B cell (primary cell): ENCODE results near the gene TSC2. TPM values are rescaled to one million over a fixed set of nuclear protein-coding genes. Genes with fewer than 3 reads are reported as not detected.

Source experiments
- ATAC-seq: fragments of 200-7000 bp; cut with Tn5 transposase; one replicate; pipeline ENCODE4 v1.10.0; 2021; ENCODE audit warnings: low read depth, mild to moderate bottlenecking, moderate number of reproducible peaks, moderate library complexity
- CTCF ChIA-PET: fragments of 350-600 bp; sonication (Branson Sonifier 250); formaldehyde crosslinking; loops from one replicate; lab custom pipeline; 2021; ENCODE audit warnings: antibody characterized with exemption, inconsistent platforms; lab: Charles Lee
- POLR2A ChIA-PET: fragments of 350-600 bp; sonication (Branson Sonifier 250); formaldehyde crosslinking; loops from one replicate; lab custom pipeline; 2021; ENCODE audit warnings: antibody characterized with exemption; lab: Charles Lee
- DNase-seq: peaks from one replicate; pipeline ENCODE4 v3.0.0; 2013
- H2AFZ ChIP-seq: 2 replicates; pipeline ENCODE4 v1.6.1; 2012; ENCODE audit warnings: mild to moderate bottlenecking, low read depth, low read length; ENCODE audit not compliant: insufficient read depth, poor library complexity, severe bottlenecking
- H3K27ac ChIP-seq, 2 donors: 1 replicate in 1 of 2; 2 replicates in 1 of 2; pipeline ENCODE4 v1.5.1; 2012 to 2013; ENCODE audit warnings: low read length in 2 of 2, mild to moderate bottlenecking in 2 of 2, moderate library complexity in 1 of 2
- H3K27me3 ChIP-seq, 4 experiments: fragments of 200-600 bp in 1 of 4; sonication (generic) in 1 of 4; replicated peaks in 1 of 4; 1 replicate in 2 of 4; 2 replicates in 2 of 4; pipeline versions ENCODE4 v1.6.1 to v1.7.0; 2013 to 2016; ENCODE audit warnings: low read length in 3 of 4, mild to moderate bottlenecking in 2 of 4, mixed read lengths in 1 of 4, moderate library complexity in 1 of 4; ENCODE audit not compliant: insufficient read depth in 4 of 4, control insufficient read depth in 3 of 4; ENCODE audit errors: control extremely low read depth in 1 of 4
- H3K36me3 ChIP-seq, 2 experiments: replicated peaks in 1 of 2; 1 replicate in 1 of 2; 2 replicates in 1 of 2; pipeline versions ENCODE4 v1.6.1 to v1.7.1; 2013; ENCODE audit warnings: low read length in 1 of 2; ENCODE audit not compliant: insufficient read depth in 2 of 2, control insufficient read depth in 1 of 2; ENCODE audit errors: control extremely low read depth in 1 of 2, extremely low read depth in 1 of 2
- H3K4me1 ChIP-seq, 2 donors: fragments of 200-600 bp in 1 of 2; sonication (generic) in 1 of 2; 1 replicate in 1 of 2; 2 replicates in 1 of 2; pipeline versions ENCODE4 v1.5.1 to v1.6.1; 2013 to 2017; ENCODE audit warnings: low read length in 2 of 2; ENCODE audit not compliant: control insufficient read depth in 2 of 2, insufficient read depth in 2 of 2
- H3K4me2 ChIP-seq: replicated peaks from 2 replicates; pipeline ENCODE3; 2012; ENCODE audit warnings: mild to moderate bottlenecking, low read depth, low read length; ENCODE audit not compliant: poor library complexity, severe bottlenecking
- H3K4me3 ChIP-seq, 5 experiments: fragments of 200-600 bp in 1 of 5; sonication (generic) in 1 of 5; 1 replicate in 3 of 5; 2 replicates in 2 of 5; pipeline versions ENCODE4 v1.5.1 to v1.7.0; 2011 to 2016; ENCODE audit warnings: low read length in 4 of 5, mild to moderate bottlenecking in 4 of 5, low read depth in 2 of 5, control low read depth in 1 of 5, moderate library complexity in 1 of 5; ENCODE audit not compliant: insufficient read depth in 1 of 5; ENCODE audit errors: control extremely low read depth in 1 of 5, extremely low read depth in 1 of 5
- H3K79me2 ChIP-seq: fragments of 200-600 bp; sonication (generic); one replicate; pipeline ENCODE4 v1.6.0; 2016; ENCODE audit warnings: low read length; ENCODE audit not compliant: control insufficient read depth, insufficient read depth
- H3K9ac ChIP-seq: fragments of 200-600 bp; sonication (generic); 2 replicates; pipeline ENCODE4 v1.6.1; 2017; ENCODE audit warnings: mild to moderate bottlenecking, low read length, moderate library complexity
- H3K9me3 ChIP-seq, 3 donors: one replicate each; pipeline versions ENCODE4 v1.6.1 to v1.7.1; 2013; ENCODE audit warnings: low read length in 2 of 3; ENCODE audit not compliant: control insufficient read depth in 2 of 3, insufficient read depth in 1 of 3; ENCODE audit errors: control extremely low read depth in 1 of 3
- H4K20me1 ChIP-seq: 2 replicates; pipeline ENCODE4 v1.6.0; 2012; ENCODE audit warnings: mild to moderate bottlenecking, low read length; ENCODE audit not compliant: insufficient read depth, control insufficient read depth, poor library complexity, severe bottlenecking
- H3K27ac Mint-ChIP-seq: one replicate; pipeline ENCODE4 v1.8.0; 2021; ENCODE audit warnings: mixed read lengths
- H3K27me3 Mint-ChIP-seq: one replicate; pipeline ENCODE4 v1.8.0; 2021; ENCODE audit warnings: mixed read lengths
- H3K4me1 Mint-ChIP-seq: one replicate; pipeline ENCODE4 v1.8.0; 2021; ENCODE audit warnings: mixed read lengths
- H3K4me3 Mint-ChIP-seq: one replicate; pipeline ENCODE4 v1.8.0; 2021; ENCODE audit warnings: mixed read lengths
- H3K9me3 Mint-ChIP-seq: one replicate; pipeline ENCODE4 v1.8.0; 2022; ENCODE audit warnings: mixed read lengths; ENCODE audit not compliant: insufficient read depth
- CTCF ChIP-seq: fragments of 200-600 bp; IDR thresholded peaks from one replicate; pipeline ENCODE4 v1.8.0; 2022; ENCODE audit warnings: antibody characterized with exemption, mild to moderate bottlenecking
- EZH2 ChIP-seq: IDR thresholded peaks from 2 replicates; pipeline ENCODE4 v1.6.1; 2012; ENCODE audit warnings: borderline replicate concordance, low read depth, mild to moderate bottlenecking, moderate library complexity, low read length; ENCODE audit not compliant: insufficient read depth, poor library complexity, severe bottlenecking
- WGBS: methylation state at CpG from one replicate; pipeline ENCODE4 v1.1.5; 2013; ENCODE audit warnings: missing lambda C conversion rate; ENCODE audit not compliant: insufficient coverage; 5-methylcytosine and 5-hydroxymethylcytosine counted together
- intact Hi-C: fragments of 100-400 bp; cut with micrococcal nuclease; formaldehyde crosslinking; loops from one replicate; pipeline ENCODE4 v1.10.0; 2022
- polyA plus RNA-seq: library from polyadenylated mRNA; depleted of rRNA; stranded (reverse); fragments of >200 nt; gene quantifications from 2 replicates; pipeline ENCODE4 v1.2.3, GENCODE V29; 2012
- total RNA-seq, 2 donors: library from RNA; stranded (reverse); fragments of 120-200 nt in 1 of 2; gene quantifications; 1 replicate in 1 of 2; 2 replicates in 1 of 2; pipeline versions ENCODE4 v1.2.3 to v1.2.4, GENCODE V29; 2013 to 2022

The TSC2 gene
- total and polyA plus RNA-seq, 2 donors (not counting 1 experiment from before 2014, with no cell fraction given) = 128 to 194 TPM

GRCh38 chr16:2040787-2041522 is 6.8 kb upstream of the TSC2 start:
- POLR2A ChIA-PET = interaction anchor here (0.7 kb wide), 1 partner anchor 735 kb away, joined by 6 read pairs; no protein-coding TSS in a partner anchor
- Mint-ChIP-seq H3K27ac (no peak overlapping the region), H3K9me3 (no peaks in the 10 kb centered on the region), H3K4me3 (no peak overlapping the region), H3K4me1 (peaks cover 3% of the 10 kb centered on the region), H3K27me3 (no peaks in the 10 kb centered on the region)
- Histone ChIP-seq H3K4me3 (no peak overlapping the region), H3K27ac (no peak overlapping the region), H3K4me2 (no peak overlapping the region), H3K27me3 (no peaks in the 10 kb centered on the region), H3K9me3 (no peaks in the 10 kb centered on the region), H3K36me3 (no peaks in the 10 kb centered on the region), H3K79me2 (no peaks in the 10 kb centered on the region), H2AFZ (no peak overlapping the region), H4K20me1 (no peaks in the 10 kb centered on the region), H3K4me1 (peaks cover 4 to 17% of the 10 kb centered on the region in 2 donors), H3K9ac (no peak overlapping the region)
- WGBS = 94% methylated on average over 20 of the region's 20 CpGs
- no peak for DNase-seq
- CTCF ChIA-PET = interaction anchor here (0.6 kb wide), 1 partner anchor 99 kb away, joined by 3 read pairs; no protein-coding TSS in a partner anchor
- intact Hi-C loops = no loop called here
- ATAC-seq = no peak
- TF ChIP-seq EZH2 = no peak
- no peak for TF ChIP-seq CTCF
